Measurements from ENCODE around the gene WDPCP. TPM values are rescaled to one million over a fixed set of nuclear protein-coding genes. Genes with fewer than 3 reads are reported as not detected.
"Not testable (repeated sequence)": the region's sequence is repeated elsewhere in the genome, so short reads cannot be mapped to it uniquely, and the experiment has no call there.

WDPCP gene
- total and polyA plus RNA-seq, 10 donors = 2.1 to 20.0 (median 13.3) TPM

GRCh38 chr2:63628403-63628942, 40.2 kb upstream of the WDPCP start:
- H3K36me3 ChIP-seq = no peaks in the 10 kb centered on the region
- peaks cover 8 to 43% (median 29%) of the 10 kb centered on the region in 8 donors for H3K9me3 ChIP-seq
- intact Hi-C loops (cut with DNase I; ENCODE audit: low total_unique reads) = no loop called here
- DNase-seq = no peak
- H3K4me3 ChIP-seq = no peak overlapping the region
- H3K27ac ChIP-seq = no peak overlapping the region
- no peak for TF ChIP-seq POLR2AphosphoS5 (IDR thresholded peaks at IDR 0.05)
- no peak for TF ChIP-seq POLR2A (IDR thresholded peaks at IDR 0.05)
- no peak for TF ChIP-seq CTCF (IDR thresholded peaks at IDR 0.05 in 8 of 11, conservative IDR thresholded peaks at IDR 0.05 in 3 of 11)
- H3K27me3 ChIP-seq (replicated peaks in 1 of 7) = no peaks in the 10 kb centered on the region
- 78 to 94% (median 87%) methylated on average over 1 of the region's 1 CpG for WGBS, 5 donors
- no peaks in the 10 kb centered on the region for H3K4me1 ChIP-seq

GRCh38 chr2:63627866-63628265, 39.6 kb upstream of the WDPCP start:
- H3K9me3 ChIP-seq = peaks cover 5 to 37% (median 23%) of the 10 kb centered on the region in 8 donors
- H3K27me3 ChIP-seq (replicated peaks in 1 of 7) = peaks cover 0 to 2% (median 0%) of the 10 kb centered on the region in 7 donors
- no peak overlapping the region for H3K27ac ChIP-seq
- no peak for TF ChIP-seq POLR2AphosphoS5 (IDR thresholded peaks at IDR 0.05)
- no peak for TF ChIP-seq CTCF (IDR thresholded peaks at IDR 0.05 in 8 of 11, conservative IDR thresholded peaks at IDR 0.05 in 3 of 11)
- intact Hi-C loops (cut with DNase I; ENCODE audit: low total_unique reads) = no loop called here
- 88 to 96% (median 96%) methylated on average over 14 to 15 of the region's 15 CpGs for WGBS, 5 donors
- no peaks in the 10 kb centered on the region for H3K36me3 ChIP-seq
- no peaks in the 10 kb centered on the region for H3K4me1 ChIP-seq
- DNase-seq = no peak
- H3K4me3 ChIP-seq = no peak overlapping the region

DNA sequence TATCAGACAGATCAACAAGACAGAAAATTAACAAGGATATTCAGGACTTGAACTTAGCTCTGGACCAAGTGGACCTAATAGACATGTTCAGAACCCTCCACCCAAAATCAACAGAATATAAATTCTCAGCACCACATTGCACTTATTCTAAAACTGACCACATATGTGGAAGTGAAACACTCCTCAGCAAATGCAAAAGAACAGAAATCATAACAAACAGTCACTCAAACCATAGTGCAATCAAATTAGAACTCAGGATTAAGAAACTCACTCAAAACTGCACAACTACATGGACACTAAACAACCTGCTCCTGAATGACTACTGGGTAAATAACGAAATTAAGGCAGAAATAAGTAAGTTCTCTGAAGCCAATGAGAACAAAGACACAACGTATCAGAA, 35.5 kb upstream of the WDPCP start:
- DNase-seq; intact Hi-C loops (cut with DNase I; ENCODE audit: low total_unique reads); H3K36me3 ChIP-seq; H3K4me3 ChIP-seq; H3K4me1 ChIP-seq; H3K9me3 ChIP-seq; H3K27ac ChIP-seq: not testable (repeated sequence)
- 75 to 88% (median 78%) methylated on average over 2 of the region's 2 CpGs for WGBS, 5 donors
- H3K27me3 ChIP-seq (replicated peaks in 1 of 7) = peaks cover 0 to 16% (median 0%) of the 10 kb centered on the region in 7 donors

GRCh38 chr2:63622751-63623150, 34.5 kb upstream of the WDPCP start:
- no peaks in the 10 kb centered on the region for H3K36me3 ChIP-seq
- DNase-seq = no peak
- TF ChIP-seq POLR2A (IDR thresholded peaks at IDR 0.05) (no peak), POLR2AphosphoS5 (IDR thresholded peaks at IDR 0.05) (no peak)
- no peaks in the 10 kb centered on the region for H3K9me3 ChIP-seq
- H3K4me1 ChIP-seq = no peaks in the 10 kb centered on the region
- no peak overlapping the region for H3K4me3 ChIP-seq
- intact Hi-C loops (cut with DNase I; ENCODE audit: low total_unique reads) = no loop called here
- WGBS, 5 donors = 90 to 96% (median 95%) methylated on average over 13 to 31 of the region's 31 CpGs
- no peak overlapping the region for H3K27ac ChIP-seq
- H3K27me3 ChIP-seq (replicated peaks in 1 of 7) = peaks cover 0 to 16% (median 0%) of the 10 kb centered on the region in 7 donors

DNA sequence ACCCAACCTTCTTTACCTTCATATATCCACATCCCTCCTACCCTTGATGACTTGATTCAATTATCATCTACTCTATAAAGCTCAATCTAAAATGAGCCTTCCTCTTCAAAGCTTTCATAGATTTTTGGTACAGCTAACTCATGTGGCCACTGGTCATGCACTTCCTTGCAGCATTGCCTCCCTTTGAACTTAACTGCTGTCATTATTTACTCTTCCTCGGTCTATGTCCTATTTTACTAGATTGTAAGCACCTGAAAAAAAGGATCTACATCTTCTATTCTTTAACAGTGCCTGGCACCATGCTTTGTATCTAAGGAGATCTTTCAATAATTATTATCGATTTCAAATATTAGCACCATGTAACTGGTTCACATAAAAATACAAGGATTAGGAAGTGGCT, 31.1 kb upstream of the WDPCP start:
- TF ChIP-seq POLR2AphosphoS5 (IDR thresholded peaks at IDR 0.05) (no peak), CTCF (IDR thresholded peaks at IDR 0.05 in 8 of 11, conservative IDR thresholded peaks at IDR 0.05 in 3 of 11) (no peak), POLR2A (IDR thresholded peaks at IDR 0.05) (no peak)
- no peak for DNase-seq
- 89 to 97% (median 95%) methylated on average over 2 of the region's 2 CpGs for WGBS, 5 donors
- H3K27me3 ChIP-seq (replicated peaks in 1 of 7) = peaks cover 0 to 16% (median 0%) of the 10 kb centered on the region in 7 donors
- intact Hi-C loops (cut with DNase I; ENCODE audit: low total_unique reads) = no loop called here
- no peaks in the 10 kb centered on the region for H3K4me1 ChIP-seq
- H3K4me3 ChIP-seq = no peak overlapping the region
- H3K9me3 ChIP-seq = no peaks in the 10 kb centered on the region
- H3K36me3 ChIP-seq = no peaks in the 10 kb centered on the region
- no peak overlapping the region for H3K27ac ChIP-seq

Measured in spleen (tissue), 11 donors.